Stimulated activated CD8-positive, alpha-beta memory T cell treated with anti-CD3 and anti-CD28 coated beads, Interleukin-15, amount 100 ng/mL, for 24 hours (primary cell): Measurements from ENCODE around the gene STH.
"Not testable (repeated sequence)": the region's sequence is repeated elsewhere in the genome, so short reads cannot be mapped to it uniquely, and the experiment has no call there.

ENCODE experiments used
- DNase-seq: peaks from one replicate; pipeline ENCODE4 v3.0.0-alpha.2; 2020; ENCODE audit warnings: low read depth

STH gene, protein sequence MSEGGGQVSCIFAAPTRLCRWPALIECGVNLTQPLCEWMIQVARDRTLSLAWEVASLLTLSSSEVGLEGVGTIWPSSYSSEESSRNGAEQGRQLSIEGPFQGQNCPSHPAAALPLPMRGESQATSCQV

DNA sequence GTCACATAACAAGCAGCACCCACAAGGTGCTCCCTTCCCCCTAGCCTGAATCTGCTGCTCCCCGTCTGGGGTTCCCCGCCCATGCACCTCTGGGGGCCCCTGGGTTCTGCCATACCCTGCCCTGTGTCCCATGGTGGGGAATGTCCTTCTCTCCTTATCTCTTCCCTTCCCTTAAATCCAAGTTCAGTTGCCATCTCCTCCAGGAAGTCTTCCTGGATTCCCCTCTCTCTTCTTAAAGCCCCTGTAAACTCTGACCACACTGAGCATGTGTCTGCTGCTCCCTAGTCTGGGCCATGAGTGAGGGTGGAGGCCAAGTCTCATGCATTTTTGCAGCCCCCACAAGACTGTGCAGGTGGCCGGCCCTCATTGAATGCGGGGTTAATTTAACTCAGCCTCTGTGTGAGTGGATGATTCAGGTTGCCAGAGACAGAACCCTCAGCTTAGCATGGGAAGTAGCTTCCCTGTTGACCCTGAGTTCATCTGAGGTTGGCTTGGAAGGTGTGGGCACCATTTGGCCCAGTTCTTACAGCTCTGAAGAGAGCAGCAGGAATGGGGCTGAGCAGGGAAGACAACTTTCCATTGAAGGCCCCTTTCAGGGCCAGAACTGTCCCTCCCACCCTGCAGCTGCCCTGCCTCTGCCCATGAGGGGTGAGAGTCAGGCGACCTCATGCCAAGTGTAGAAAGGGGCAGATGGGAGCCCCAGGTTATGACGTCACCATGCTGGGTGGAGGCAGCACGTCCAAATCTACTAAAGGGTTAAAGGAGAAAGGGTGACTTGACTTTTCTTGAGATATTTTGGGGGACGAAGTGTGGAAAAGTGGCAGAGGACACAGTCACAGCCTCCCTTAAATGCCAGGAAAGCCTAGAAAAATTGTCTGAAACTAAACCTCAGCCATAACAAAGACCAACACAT lies at the start of gene STH:
TSS of gene STH (plus strand) at position 264 of the 913 bp plus-strand sequence. CDS start at position 294, 30 bp downstream.
- DNase-seq, result no peak

DNA sequence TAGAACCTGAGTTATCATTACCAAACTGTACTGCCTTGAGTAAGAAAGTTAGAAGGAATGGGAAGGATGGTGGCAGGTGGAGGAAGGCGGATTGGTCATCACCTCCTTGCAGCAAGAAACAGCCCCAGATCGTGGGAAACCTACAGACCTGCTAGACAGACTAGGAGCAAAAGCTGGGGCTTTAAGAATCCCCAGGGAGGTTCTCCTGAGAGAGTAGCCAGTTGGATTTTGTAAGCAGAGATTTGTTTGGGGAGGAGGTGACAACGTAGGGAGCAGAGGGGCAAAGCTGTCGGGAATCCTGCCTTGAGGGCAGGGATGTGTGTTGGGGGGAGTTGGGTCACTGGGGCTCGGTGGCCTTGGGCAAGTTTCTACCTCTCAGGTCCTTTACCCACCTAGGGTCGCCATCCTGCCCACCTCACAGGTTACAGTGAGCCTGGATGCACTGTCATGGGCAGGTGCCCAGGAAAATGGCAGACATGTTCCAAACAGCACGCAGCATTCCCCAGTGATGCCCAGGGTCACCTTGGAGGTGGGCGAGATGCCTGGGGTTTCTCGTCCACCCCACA lies 49.2 kb upstream of the STH start:
- no peak for DNase-seq

DNA sequence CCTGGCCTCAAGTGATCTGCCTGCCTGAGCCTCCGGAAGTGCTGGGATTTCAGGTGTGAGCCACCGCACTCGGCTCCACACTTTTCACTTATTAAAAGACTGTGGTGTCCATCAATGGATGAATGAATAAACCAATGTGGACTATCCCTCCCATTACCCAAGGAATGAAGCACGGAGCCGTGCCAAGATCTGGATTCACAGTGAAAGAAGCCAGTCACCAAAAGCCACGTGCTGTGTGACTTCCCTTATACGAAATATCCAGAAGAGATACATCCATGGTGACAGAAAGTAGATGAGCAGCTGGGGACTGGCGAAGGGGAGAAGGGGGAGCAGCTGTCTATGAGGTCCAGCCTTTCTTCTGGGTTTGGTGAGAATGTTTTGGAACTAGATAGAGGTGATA lies 48.2 kb upstream of the STH start:
- no peak for DNase-seq

DNA sequence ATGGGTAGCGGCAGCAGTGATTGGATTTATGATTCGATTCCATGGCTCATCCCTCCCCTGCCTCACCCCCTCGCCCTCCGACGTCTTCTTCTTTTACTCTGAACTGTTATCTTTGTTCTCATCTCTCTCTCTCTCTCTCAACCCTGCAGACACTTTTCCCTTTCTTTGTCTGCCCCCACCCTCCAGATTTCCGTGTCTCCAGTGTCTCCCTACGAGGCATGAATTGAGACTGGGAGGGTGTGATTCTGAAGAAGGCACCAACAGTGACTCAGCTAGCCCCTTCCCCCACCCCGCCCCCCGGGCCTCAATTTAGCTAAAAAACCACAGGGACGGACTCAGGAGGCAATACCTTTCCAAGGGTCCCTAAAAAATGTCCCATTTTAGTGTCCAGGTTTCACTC lies 47.6 kb upstream of the STH start:
- DNase-seq, result no peak

DNA sequence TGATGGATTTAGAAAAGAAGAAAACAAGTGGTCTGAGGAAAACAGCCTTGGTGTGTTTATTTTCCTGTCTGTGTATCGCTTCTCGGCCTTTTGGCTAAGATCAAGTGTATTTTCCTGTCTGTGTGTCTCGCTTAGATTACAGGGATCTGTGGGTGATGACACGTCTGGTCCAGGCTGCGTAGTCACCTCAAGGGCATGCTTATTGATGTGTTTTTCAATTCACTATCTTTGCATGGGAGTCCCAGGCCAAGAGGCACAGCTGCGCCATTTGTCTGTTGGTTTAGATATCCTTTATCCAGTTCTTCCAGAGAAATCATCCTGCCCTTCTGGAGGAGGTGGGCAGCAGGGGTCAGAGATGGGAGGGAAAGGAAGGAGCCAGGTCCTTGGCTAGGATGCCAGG lies 47.1 kb upstream of the STH start:
- no peak for DNase-seq

DNA sequence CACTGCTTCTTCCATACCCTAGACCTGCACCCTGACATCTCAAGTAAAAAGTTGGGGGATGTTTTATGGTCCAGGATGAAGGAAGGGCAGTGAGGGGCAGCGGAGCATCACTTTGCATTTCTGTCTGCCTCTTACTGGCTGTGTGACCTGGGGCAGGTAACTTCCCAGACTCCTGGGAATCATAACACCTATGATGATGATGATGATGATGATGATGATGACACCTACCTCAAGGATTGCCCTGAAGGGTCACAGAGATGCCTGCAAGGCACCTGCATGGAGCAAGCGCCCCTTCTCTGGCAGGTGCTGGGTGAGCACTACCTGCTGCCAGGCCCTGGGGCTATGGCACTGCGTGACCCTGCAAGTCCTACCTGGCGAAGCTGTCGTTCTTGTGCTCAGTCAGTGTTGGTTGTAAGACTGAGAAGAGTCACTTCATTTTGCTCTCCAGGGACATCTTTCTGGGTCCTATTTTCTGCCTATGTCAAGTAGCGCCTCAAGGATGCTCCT lies 46.2 kb upstream of the STH start:
- no peak for DNase-seq

DNA sequence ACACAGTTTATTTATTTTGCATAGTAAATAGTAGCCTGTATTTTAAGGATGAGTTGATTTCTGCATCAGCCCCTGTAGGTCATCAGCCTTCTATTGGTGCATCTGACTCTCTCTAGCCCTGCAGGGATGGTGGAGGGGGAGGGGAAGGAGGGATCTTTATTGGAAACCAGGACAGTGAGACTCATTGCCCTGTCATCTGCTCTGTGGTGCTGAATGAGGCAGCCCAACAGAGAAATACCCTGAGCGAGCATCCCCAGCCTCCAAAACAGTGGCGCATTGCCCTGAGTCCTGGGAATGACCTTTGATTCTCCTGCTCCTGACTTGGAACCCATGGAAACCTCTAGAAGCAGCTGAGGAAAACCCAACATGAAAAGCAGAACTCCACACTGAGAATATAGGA lies 45.5 kb upstream of the STH start:
- no peak for DNase-seq

DNA sequence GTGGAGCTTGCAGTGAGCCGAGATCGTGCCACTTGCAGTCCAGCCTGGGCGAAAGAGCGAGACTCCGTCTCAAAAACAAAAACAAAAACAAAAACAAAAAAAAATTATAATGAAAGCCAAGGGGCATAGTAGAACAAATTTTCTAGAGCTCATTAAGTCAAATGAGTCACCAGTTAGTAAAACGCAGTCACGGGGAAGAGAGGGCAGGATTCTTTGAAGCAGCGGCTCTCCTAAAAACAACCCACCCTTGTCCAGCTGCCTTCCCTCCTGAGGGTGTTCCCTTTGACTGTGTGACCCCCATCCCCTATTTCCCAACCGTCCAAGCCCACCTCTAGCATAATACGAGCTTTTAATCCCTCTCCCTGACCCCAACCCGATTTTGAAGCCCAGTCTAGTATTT lies 44.1 kb upstream of the STH start:
- DNase-seq, result no peak

DNA sequence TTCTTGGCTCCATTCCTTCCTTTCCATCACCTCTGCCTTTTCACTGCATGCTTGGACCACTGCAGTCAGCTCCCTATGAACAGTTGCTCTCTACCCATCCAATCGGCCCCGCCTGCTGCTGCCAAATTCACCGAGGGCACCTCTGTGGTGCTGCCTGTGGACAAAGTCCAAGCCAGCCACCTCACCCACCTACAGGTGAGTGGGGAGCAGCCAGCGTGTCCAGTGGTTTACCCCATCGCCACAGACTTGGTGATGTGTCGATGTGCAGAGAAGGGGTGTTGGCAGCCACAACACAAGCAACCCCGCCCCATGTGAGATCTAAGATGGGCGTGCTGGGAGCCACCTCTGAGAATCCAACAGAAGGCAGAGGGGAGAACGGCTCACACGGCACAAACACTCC lies 43.7 kb upstream of the STH start:
- no peak for DNase-seq

DNA sequence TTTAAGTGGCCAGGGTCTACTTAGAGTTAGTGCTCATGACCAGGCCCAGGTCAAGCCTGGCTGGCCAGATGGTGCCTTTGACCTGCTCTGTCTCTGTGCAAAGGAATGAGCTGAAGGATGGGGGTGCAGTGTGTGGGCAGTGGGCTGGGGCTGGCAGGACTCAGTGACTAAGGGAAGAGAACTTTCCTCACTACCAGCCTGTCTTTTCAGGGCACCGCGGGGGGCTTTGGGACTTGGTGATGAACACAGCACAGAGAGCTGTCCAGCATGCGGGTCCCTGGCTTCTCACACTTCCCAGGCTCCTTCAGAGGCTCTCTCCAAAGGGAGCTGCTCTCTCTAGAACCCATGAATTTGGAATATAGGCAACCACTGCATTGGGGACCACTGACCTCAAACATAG lies 43.0 kb upstream of the STH start:
- no peak for DNase-seq

DNA sequence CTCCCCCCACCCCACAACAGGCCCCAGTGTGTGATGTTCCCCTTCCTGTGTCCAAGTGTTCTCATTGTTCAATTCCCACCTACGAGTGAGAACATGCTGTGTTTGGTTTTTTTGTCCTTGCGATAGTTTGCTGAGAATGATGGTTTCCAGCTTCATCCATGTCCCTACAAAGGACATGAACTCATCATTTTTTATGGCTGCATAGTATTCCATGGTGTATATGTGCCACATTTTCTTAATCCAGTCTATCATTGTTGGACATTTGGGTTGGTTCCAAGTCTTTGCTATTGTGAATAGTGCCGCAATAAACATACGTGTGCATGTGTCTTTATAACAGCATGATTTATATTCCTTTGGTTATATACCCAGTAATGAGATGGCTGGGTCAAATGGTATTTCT lies 42.3 kb upstream of the STH start:
- DNase-seq, result not testable (repeated sequence)

DNA sequence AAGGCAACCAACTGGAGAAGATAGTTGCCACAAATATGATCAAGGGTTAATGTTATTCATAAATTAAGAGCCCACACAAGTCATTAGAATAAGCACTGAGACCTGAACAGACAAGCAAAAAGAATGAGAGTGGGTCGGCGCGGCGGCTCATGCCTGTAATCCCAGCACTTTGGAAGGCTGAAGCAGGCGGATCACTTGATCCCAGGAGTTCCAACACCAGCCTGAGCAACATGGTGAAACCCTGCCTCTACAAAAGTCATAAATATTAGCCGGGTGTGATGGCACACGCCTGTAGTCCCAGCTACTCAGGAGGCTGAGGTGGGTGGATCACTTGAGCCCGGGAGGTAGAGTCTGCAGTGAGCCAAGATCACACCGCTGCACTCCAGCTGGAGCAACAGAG lies 40.7 kb upstream of the STH start:
- DNase-seq, result no peak

DNA sequence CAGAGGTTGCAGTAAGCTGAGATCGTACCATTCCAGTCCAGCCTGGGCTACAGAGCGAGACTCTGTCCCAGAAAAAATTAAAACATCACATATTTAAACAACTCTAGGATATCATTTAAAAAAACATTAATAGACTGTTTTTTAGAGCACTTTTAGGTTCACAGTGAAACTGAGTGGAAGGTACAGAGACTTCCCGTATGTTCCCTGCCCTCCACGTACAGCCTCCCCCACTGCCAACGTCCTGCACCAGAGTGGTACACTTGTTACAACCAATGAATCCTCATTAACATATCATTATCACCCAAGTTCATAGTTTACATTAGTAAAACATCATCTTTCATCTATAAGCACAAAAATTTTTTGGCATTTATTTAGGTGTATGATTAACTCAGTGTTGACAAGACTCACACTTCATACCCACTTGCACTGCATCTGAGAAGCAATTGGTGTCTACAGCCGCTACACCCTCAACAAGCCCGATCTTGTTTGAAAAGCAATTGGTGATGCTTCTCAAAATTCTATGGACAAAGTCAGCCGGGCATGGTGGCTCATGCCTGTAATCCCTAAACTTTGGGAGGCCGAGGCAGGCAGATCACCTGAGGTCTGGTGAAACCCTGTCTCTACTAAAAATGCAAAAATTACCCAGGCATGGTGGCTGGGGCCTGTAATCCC lies 39.9 kb upstream of the STH start:
- no peak for DNase-seq

DNA sequence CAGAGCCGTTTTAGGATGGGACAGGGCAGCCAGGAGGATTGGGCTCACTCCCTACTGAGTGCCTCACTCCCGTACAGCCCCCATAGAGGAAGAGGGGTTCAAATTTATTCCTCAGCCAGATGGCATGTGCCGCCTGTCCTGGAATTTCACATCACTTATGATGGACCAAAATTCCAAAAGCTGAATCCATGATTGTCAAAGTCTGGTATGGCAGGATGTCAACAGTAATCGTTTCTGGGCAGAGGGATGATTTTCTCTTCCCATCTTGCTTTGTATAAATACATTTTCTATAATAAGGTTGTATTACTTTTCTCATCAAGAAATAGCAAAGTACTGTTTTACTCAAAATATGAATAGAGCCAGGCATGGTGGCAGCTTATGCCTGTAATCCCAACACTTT lies 38.7 kb upstream of the STH start:
- DNase-seq, result no peak

DNA sequence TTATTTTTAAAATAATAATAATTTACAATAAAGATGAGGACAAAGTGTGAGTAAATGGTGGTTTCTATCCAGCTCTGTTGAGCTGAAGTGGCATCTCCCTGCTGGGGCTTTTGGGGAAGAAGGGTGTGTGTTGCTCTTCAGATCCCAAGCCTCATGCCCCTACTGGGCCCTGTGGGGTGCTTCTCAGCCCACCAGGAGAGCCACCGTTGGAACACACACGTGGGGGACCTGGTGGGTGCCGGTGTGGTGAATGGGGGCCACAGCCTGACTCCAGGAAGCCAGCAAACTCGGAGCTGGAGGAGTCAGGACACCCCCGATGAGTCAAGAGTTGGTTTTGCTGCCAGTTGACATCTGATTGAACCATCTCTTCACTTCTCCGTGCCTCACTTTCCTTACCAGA lies 37.8 kb upstream of the STH start:
- DNase-seq, result no peak

DNA sequence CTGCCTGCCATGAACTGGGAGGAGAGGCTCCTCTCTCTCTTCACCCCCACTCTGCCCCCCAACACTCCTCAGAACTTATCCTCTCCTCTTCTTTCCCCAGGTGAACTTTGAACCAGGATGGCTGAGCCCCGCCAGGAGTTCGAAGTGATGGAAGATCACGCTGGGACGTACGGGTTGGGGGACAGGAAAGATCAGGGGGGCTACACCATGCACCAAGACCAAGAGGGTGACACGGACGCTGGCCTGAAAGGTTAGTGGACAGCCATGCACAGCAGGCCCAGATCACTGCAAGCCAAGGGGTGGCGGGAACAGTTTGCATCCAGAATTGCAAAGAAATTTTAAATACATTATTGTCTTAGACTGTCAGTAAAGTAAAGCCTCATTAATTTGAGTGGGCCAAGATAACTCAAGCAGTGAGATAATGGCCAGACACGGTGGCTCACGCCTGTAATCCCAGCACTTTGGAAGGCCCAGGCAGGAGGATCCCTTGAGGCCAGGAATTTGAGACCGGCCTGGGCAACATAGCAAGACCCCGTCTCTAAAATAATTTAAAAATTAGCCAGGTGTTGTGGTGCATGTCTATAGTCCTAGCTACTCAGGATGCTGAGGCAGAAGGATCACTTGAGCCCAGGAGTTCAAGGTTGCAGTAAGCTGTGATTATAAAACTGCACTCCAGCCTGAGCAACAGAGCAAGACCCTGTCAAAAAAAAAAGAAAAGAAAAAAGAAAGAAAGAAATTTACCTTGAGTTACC lies 36.7 kb upstream of the STH start:
- DNase-seq, result no peak

DNA sequence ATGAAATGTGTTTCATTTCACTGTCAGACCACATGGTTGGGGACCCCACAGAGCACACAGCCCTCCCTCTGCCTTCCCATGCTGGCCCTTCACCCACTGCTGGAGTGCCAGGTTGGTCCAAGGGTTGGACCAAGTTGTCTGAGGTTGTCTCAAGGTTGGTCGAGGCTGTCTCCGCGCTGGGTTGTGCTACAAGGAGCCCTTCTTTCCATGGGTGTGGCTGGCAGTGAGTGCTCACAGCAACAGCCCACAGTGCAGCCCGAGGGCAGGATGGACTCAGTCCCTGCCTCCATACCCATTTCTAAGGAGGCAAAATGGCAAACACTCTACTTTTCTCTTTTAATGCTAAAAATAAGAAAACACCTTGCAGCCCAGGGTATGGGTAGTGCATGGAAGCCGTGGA lies 35.8 kb upstream of the STH start:
- DNase-seq, result no peak

DNA sequence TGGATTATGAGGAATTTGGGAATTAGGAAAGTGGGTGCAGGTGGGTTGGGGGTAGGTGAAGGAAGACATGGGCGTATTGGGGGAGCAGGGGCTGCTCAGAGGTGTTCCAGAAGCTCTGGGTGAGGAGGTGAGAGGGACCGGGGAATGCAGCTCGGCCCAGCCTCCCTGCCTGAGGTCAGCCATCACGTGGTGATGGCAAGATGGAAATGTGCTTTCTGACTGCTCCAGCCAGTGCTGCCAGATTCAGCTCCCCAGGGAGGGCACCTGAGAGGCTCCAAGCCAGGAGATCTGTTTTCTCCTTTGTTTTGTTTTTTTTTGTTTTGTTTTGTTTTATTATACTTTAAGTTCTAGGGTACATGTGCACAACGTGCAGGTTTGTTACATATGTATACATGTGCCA lies 35.2 kb upstream of the STH start:
- DNase-seq, result no peak

DNA sequence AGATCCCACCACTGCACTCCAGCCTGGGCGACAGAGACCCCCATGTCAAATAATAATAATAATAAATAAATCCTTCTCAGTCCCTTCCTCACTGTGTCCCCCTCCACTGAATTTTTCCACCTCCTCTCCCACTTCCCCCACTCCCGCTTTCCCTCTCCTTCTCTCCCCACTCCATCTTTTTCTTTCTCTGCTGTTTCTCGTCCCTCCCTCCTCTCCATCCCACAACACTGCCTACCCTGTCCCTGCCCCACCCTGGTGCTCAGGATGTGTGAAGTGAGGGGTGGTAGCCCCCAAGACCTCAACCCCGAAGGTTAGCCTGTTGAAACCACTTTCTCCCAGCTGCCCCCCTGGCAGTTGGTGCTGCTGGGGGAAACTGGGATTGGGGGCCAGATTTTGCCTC lies 34.4 kb upstream of the STH start:
- no peak for DNase-seq

DNA sequence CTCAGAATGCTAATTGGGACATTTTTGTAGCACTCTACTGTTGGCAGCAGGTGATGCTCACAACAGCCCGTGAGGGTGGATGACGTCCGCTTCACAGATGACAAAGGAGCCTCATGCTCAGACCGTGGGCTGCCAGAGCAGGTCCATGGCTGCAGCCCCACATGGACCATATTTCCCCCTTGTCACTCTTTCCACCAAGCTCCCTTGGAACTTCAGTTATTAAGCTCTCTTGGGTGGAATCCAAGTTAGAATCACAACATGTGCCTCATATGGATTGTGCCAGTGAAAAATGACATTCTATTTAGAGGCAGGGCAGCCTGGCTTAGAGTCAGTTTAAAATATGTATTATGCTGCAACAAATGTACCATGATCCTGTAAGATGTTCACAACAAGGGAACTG lies 33.2 kb upstream of the STH start:
- no peak for DNase-seq

DNA sequence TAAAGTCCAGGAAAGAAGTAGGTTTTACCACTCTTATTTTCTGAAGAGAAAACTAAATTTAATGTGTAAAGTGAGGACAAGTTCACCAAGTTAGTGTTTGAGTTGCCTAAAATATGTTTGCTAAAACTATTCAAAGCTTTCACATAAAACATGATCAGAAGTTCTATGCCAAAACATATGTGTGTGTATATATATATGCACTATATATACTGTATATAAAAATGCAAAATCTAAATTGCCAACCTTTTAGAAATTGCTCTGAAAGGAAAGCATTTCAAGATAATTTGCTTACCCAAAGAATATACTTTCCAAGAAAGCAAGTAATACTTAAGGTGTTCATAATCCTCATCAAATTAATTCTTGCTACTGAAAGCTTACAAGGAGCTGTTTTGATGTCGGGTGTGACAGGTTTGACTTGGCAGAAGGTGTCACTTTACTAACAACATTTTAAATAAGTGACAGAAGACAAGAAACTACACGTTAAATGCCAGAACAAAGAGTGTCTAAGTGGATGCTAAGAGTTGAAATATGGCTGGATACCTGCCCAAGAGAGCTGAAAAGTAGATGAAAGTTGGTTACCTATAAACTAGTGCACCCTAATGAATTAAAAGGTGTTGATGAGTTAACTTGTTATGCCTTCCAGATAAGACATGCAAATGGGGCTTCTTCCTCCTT lies 32.3 kb upstream of the STH start:
- DNase-seq, result no peak

DNA sequence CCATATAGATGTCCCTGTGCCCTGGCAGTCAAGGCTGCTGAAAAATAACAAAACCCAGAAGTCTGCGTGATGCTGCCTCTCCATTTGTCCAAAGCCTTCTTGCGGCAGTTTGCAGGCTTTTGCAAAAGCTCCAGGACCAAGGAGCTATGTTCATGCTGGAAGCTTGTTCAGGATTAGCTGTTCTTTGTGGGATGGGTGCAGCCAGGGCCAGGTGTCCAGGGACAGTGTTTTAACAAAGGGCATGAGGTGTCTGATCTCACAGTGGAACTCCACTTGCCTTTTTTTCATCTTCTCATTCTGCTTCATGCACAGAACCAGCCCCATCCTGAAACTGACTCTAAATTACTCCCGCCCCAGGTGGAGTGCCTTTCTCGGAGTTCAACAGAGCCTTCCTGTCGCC lies 31.7 kb upstream of the STH start:
- DNase-seq, result no peak
